Measurements from ENCODE around the gene RPL7A. TPM values are rescaled to one million over a fixed set of nuclear protein-coding genes. Genes with fewer than 3 reads are reported as not detected.
A peak's percentile ranks its signal among the peaks of the same experiment; 100 is the strongest.

The RPL7A gene
- polyA plus RNA-seq, 1 experiment, result 2,708 TPM

DNA sequence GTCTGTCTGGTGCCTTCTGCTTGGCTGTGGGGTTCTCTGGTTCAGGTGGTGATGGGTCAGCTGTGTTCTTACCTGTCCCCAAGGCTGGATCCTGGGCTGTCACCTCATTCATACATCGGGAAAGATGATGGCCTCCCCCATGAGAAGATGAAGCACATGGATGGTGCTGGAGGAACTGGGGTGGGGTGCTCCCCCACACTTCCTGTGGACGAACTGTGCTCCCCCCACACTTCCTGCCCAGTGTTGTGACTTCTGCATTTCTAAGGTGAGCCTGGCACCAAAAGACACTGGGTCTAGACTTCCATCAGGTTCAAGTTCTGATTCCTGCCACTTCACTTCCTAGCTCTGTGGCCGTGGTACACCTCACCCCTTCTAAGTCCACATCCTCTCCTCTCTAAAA lies 7.8 kb upstream of the RPL7A start:
- no peak for DNase-seq (ENCODE audit: low read depth, low spot score)
- POLR2A ChIA-PET, result no interaction called here
- H3K9me3 ChIP-seq (ENCODE audit: control insufficient read depth, insufficient read depth, low read length), result no peaks in the 10 kb centered on the region
- H3K27ac ChIP-seq (ENCODE audit: low read depth, low read length), result no peak overlapping the region
- TF ChIP-seq, protein P1, sequence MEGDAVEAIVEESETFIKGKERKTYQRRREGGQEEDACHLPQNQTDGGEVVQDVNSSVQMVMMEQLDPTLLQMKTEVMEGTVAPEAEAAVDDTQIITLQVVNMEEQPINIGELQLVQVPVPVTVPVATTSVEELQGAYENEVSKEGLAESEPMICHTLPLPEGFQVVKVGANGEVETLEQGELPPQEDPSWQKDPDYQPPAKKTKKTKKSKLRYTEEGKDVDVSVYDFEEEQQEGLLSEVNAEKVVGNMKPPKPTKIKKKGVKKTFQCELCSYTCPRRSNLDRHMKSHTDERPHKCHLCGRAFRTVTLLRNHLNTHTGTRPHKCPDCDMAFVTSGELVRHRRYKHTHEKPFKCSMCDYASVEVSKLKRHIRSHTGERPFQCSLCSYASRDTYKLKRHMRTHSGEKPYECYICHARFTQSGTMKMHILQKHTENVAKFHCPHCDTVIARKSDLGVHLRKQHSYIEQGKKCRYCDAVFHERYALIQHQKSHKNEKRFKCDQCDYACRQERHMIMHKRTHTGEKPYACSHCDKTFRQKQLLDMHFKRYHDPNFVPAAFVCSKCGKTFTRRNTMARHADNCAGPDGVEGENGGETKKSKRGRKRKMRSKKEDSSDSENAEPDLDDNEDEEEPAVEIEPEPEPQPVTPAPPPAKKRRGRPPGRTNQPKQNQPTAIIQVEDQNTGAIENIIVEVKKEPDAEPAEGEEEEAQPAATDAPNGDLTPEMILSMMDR (IDR thresholded peaks at IDR 0.05; ENCODE audit: low read depth, low read length), result no peak
- no peaks in the 10 kb centered on the region for H3K27me3 ChIP-seq (ENCODE audit: control insufficient read depth, insufficient read depth, low read length)
- CTCF ChIA-PET, result no interaction called here
- no peak overlapping the region for H3K4me3 ChIP-seq (ENCODE audit: low read depth, low read length)

DNA sequence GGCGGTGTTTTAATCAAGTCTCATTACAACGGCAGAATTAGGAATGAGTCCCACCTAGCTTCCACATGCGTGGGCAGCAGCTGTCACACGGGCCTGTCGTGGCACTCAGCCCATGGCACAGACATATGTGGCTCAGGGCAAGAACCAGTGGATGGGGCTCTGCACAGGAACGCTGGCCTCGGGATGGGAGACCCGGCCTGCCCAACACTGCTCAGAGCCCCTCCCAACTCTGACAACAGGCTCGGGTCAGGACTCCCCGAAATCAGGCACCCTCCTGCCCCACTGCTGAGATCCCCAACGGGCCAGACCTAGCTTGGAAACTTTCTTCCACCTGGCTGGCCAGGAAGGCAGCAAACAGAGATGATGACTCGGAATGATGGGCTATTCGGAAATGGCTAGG lies 7.1 kb upstream of the RPL7A start:
- ChIA-PET CTCF (no interaction called here), POLR2A (no interaction called here)
- Histone ChIP-seq H3K27me3 (ENCODE audit: control insufficient read depth, insufficient read depth, low read length) (no peaks in the 10 kb centered on the region), H3K27ac (ENCODE audit: low read depth, low read length) (no peak overlapping the region), H3K4me3 (ENCODE audit: low read depth, low read length) (no peak overlapping the region), H3K9me3 (ENCODE audit: control insufficient read depth, insufficient read depth, low read length) (no peaks in the 10 kb centered on the region)
- TF ChIP-seq, protein P1 (IDR thresholded peaks at IDR 0.05; ENCODE audit: low read depth, low read length), result no peak
- no peak for DNase-seq (ENCODE audit: low read depth, low spot score)

DNA sequence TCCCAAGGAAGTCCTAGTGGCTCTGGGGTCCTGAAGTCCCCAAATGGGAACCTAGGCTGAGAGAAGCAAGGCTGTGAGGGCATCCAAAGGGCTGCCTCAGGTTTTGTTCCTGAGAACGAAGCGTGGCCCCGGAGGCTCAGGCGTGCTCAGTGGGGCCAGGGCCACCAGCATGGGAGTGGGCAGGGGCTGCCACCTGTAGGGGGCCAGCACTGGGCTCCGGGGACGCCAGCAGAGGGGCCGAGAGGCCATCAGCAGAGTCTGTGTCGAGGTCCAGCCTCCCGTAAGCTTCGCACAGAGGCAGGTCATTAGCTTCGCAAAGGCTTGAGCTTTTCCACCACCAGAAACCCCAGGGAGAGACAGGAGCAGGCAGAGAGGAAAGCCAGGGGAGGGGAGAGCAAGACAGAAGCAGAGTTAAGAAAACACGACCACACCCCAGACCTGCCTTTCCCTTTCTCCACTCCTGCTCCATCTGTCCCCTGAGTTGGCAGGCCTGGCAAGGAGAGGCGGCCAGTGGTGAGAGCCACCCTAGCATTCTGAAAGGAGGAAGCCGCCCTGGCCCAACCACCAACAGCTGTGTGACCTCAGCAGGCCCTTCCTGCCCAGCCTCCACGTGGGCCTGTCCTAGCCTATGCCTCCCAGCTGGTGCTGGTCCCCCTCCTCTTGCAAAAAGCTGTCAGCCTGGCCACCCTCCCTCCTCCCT lies 6.5 kb upstream of the RPL7A start:
- Histone ChIP-seq H3K27me3 (ENCODE audit: control insufficient read depth, insufficient read depth, low read length) (no peaks in the 10 kb centered on the region), H3K4me3 (ENCODE audit: low read depth, low read length) (no peak overlapping the region), H3K27ac (ENCODE audit: low read depth, low read length) (no peak overlapping the region), H3K9me3 (ENCODE audit: control insufficient read depth, insufficient read depth, low read length) (no peaks in the 10 kb centered on the region)
- TF ChIP-seq, protein P1 (IDR thresholded peaks at IDR 0.05; ENCODE audit: low read depth, low read length), result no peak
- ChIA-PET CTCF (interaction anchor here (1.2 kb wide), 1 partner anchor 12 kb away, joined by 4 read pairs; no protein-coding TSS in a partner anchor), POLR2A (no interaction called here)
- DNase-seq (ENCODE audit: low read depth, low spot score), result no peak

DNA sequence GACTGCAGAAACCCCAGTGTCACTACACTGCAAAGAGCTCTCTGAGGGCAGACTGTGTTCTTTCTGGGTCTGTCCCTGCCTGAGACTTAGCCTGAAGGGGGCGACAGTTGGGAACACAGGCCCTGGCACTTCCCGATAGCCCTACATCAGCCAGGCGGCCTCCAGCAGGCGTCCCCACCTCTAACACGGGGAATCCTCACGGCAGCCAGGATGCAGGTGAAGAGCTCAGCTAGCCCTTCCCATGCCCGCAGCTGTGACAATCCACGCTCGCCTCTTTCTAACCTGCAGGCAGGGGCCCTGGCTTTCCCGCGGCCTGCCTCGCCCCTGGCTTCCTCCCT lies 6.0 kb upstream of the RPL7A start:
- Histone ChIP-seq H3K4me3 (ENCODE audit: low read depth, low read length) (no peak overlapping the region), H3K27me3 (ENCODE audit: control insufficient read depth, insufficient read depth, low read length) (no peaks in the 10 kb centered on the region), H3K27ac (ENCODE audit: low read depth, low read length) (no peak overlapping the region), H3K9me3 (ENCODE audit: control insufficient read depth, insufficient read depth, low read length) (no peaks in the 10 kb centered on the region)
- ChIA-PET POLR2A (no interaction called here), CTCF (interaction anchor here (1.2 kb wide), 1 partner anchor 12 kb away, joined by 4 read pairs; no protein-coding TSS in a partner anchor)
- TF ChIP-seq, protein P1 (IDR thresholded peaks at IDR 0.05; ENCODE audit: low read depth, low read length), result no peak
- DNase-seq (ENCODE audit: low read depth, low spot score), result no peak

DNA sequence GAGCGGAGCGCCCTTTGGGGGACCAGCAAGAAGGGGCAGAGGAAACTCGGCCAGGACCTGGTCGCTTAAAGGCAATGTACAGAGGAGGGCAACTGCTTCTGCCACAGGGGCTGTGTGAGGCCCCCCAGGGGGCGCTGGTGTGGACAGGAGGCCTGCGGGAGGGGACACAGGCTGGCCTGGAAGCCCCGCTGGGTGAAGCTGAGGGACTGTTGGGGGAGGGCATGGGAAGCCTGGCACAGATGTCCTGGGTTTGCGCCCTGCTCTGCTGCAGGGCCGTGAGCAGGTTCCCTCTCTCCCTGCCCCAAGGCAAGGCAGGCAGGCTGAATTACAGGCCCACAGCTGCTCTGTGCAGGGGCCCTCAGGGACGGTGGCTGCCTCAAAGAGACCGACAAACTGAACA lies 5.4 kb upstream of the RPL7A start:
- TF ChIP-seq, protein P1 (IDR thresholded peaks at IDR 0.05; ENCODE audit: low read depth, low read length), result peak; percentile 25
- no peak for DNase-seq (ENCODE audit: low read depth, low spot score)
- CTCF ChIA-PET, result interaction anchor here (0.6 to 1.2 kb wide), 2 partner anchors 13 to 1051 kb away, joined by 4 read pairs; no protein-coding TSS in a partner anchor
- no peaks in the 10 kb centered on the region for H3K27me3 ChIP-seq (ENCODE audit: control insufficient read depth, insufficient read depth, low read length)
- no peak overlapping the region for H3K27ac ChIP-seq (ENCODE audit: low read depth, low read length)
- no peak overlapping the region for H3K4me3 ChIP-seq (ENCODE audit: low read depth, low read length)
- no peaks in the 10 kb centered on the region for H3K9me3 ChIP-seq (ENCODE audit: control insufficient read depth, insufficient read depth, low read length)
- POLR2A ChIA-PET, result no interaction called here

Data from AG04450 (cell line).